ENCODE measurements around the gene SSR1.

- TF ChIP-seq POLR2AphosphoS5 (IDR thresholded peaks at IDR 0.05; ENCODE audit: low read depth, low read length) (no peak), TAF1 (IDR thresholded peaks at IDR 0.05; ENCODE audit: low read depth, low read length) (no peak), POLR2A (IDR thresholded peaks at IDR 0.05; ENCODE audit: low read depth, low read length) (no peak), POU2F2 (IDR thresholded peaks at IDR 0.05; ENCODE audit: low read depth, low read length) (no peak)
Observed at GRCh38 chr6:7335519-7335918, 22.5 kb upstream of the SSR1 start.

All from GM12891 (cell line).